Measurements from ENCODE around the gene CD300A.

GRCh38 chr17:74460996-74461395, 5.4 kb upstream of the CD300A start:
- TF ChIP-seq, protein P1, sequence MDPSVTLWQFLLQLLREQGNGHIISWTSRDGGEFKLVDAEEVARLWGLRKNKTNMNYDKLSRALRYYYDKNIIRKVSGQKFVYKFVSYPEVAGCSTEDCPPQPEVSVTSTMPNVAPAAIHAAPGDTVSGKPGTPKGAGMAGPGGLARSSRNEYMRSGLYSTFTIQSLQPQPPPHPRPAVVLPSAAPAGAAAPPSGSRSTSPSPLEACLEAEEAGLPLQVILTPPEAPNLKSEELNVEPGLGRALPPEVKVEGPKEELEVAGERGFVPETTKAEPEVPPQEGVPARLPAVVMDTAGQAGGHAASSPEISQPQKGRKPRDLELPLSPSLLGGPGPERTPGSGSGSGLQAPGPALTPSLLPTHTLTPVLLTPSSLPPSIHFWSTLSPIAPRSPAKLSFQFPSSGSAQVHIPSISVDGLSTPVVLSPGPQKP (IDR thresholded peaks at IDR 0.05; ENCODE audit: borderline replicate concordance, low read depth, low read length): no peak
- no peak for TF ChIP-seq POLR2A (IDR thresholded peaks at IDR 0.05; ENCODE audit: low read depth, low read length)
- TF ChIP-seq CTCF (conservative IDR thresholded peaks at IDR 0.05; ENCODE audit: low read depth, low read length): no peak
- no peak for TF ChIP-seq SMC3 (IDR thresholded peaks at IDR 0.05; ENCODE audit: low read depth, low read length)
- no peak for TF ChIP-seq MAFK (IDR thresholded peaks at IDR 0.05; ENCODE audit: low read depth, low read length)
- TF ChIP-seq RAD21 (IDR thresholded peaks at IDR 0.05; ENCODE audit: low read length): no peak

Data from IMR-90 (cell line).